Endothelial cell (in vitro differentiated cells): Measurements from ENCODE around the gene FDXACB1. TPM values are rescaled to one million over a fixed set of nuclear protein-coding genes. Genes with fewer than 3 reads are reported as not detected.
A peak's percentile ranks its signal among the peaks of the same experiment; 100 is the strongest.

Experiments
- DNase-seq: peaks from one replicate; pipeline ENCODE4 v3.0.0; 2021; ENCODE audit warnings: low spot score
- H3K27ac Mint-ChIP-seq: one replicate; pipeline ENCODE4 v1.8.0; 2021; ENCODE audit warnings: mixed read lengths, inconsistent platforms; ENCODE audit not compliant: unreplicated experiment
- H3K27me3 Mint-ChIP-seq: one replicate; pipeline ENCODE4 v1.8.0; 2021; ENCODE audit warnings: mild to moderate bottlenecking, moderate library complexity, mixed read lengths, inconsistent platforms; ENCODE audit not compliant: unreplicated experiment
- H3K36me3 Mint-ChIP-seq: one replicate; pipeline ENCODE4 v1.8.0; 2021; ENCODE audit warnings: mild to moderate bottlenecking, low read depth, mixed read lengths, inconsistent platforms; ENCODE audit not compliant: unreplicated experiment
- H3K4me1 Mint-ChIP-seq: one replicate; pipeline ENCODE4 v1.8.0; 2021; ENCODE audit warnings: mild to moderate bottlenecking, mixed read lengths, inconsistent platforms; ENCODE audit not compliant: unreplicated experiment
- H3K4me3 Mint-ChIP-seq: one replicate; pipeline ENCODE4 v1.8.0; 2021; ENCODE audit warnings: mild to moderate bottlenecking, mixed read lengths, inconsistent platforms; ENCODE audit not compliant: unreplicated experiment
- H3K9me3 Mint-ChIP-seq: one replicate; pipeline ENCODE4 v1.8.0; 2021; ENCODE audit warnings: mixed read lengths, inconsistent platforms; ENCODE audit not compliant: unreplicated experiment
- CTCF ChIP-seq: fragments of 200-600 bp; sonication (generic); IDR thresholded peaks from one replicate; pipeline ENCODE4 v1.5.0; 2021; ENCODE audit warnings: antibody characterized with exemption; ENCODE audit not compliant: unreplicated experiment
- total RNA-seq: library from RNA; stranded (reverse); fragmentation: NEBNext Ultra II Directional; extraction: Animal tissue kit (Norgen Biotek cat#: 25700); gene quantifications from one replicate; pipeline ENCODE4 v1.2.1, GENCODE V29; 2021; ENCODE audit not compliant: unreplicated experiment

Gene FDXACB1
- total RNA-seq, 1 donor from 2014 or later = 1.4 TPM

GRCh38 chr11:111870886-111871692 lies 7.9 kb downstream of the FDXACB1 start, which contains the start of gene ALG9:
Gene ALG9 (minus strand): TSS chr11:111871581. CDS start chr11:111871482, 99 bp downstream.
- Mint-ChIP-seq H3K27ac (peak within 1 kb of the TSS; percentile 53), H3K4me3 (peak within 1 kb of the TSS; percentile 97), H3K36me3 (peaks cover 17% of the 10 kb centered on the region), H3K9me3 (no peaks in the 10 kb centered on the region), H3K27me3 (peaks cover 2% of the 10 kb centered on the region), H3K4me1 (peaks cover 5% of the 10 kb centered on the region)
- peak; percentile 75 for DNase-seq
- peak; percentile 38 for TF ChIP-seq CTCF

GRCh38 chr11:111870522-111870885 lies 8.5 kb downstream of the FDXACB1 start:
- Mint-ChIP-seq H3K4me1 (peaks cover 5% of the 10 kb centered on the region), H3K27me3 (peaks cover 2% of the 10 kb centered on the region), H3K4me3 (peak overlapping the region; percentile 97), H3K36me3 (peaks cover 17% of the 10 kb centered on the region), H3K9me3 (no peaks in the 10 kb centered on the region), H3K27ac (no peak overlapping the region)
- TF ChIP-seq CTCF = no peak
- DNase-seq = no peak

GRCh38 chr11:111870113-111870512 lies 8.9 kb downstream of the FDXACB1 start:
- Mint-ChIP-seq H3K36me3 (peaks cover 17% of the 10 kb centered on the region), H3K4me3 (no peak overlapping the region), H3K27me3 (peaks cover 2% of the 10 kb centered on the region), H3K9me3 (no peaks in the 10 kb centered on the region), H3K4me1 (peaks cover 5% of the 10 kb centered on the region), H3K27ac (no peak overlapping the region)
- no peak for TF ChIP-seq CTCF
- DNase-seq = no peak

GRCh38 chr11:111860257-111860656 lies 18.7 kb downstream of the FDXACB1 start:
- DNase-seq = no peak
- no peaks in the 10 kb centered on the region for H3K4me1 Mint-ChIP-seq
- no peaks in the 10 kb centered on the region for H3K27me3 Mint-ChIP-seq
- no peak for TF ChIP-seq CTCF
- H3K4me3 Mint-ChIP-seq = no peak overlapping the region
- no peak overlapping the region for H3K27ac Mint-ChIP-seq
- no peaks in the 10 kb centered on the region for H3K9me3 Mint-ChIP-seq
- H3K36me3 Mint-ChIP-seq = peaks cover 6% of the 10 kb centered on the region

GRCh38 chr11:111855506-111855905 lies 23.5 kb downstream of the FDXACB1 start:
- H3K4me3 Mint-ChIP-seq = no peak overlapping the region
- no peaks in the 10 kb centered on the region for H3K4me1 Mint-ChIP-seq
- no peak overlapping the region for H3K27ac Mint-ChIP-seq
- no peak for DNase-seq
- H3K36me3 Mint-ChIP-seq = peaks cover 12% of the 10 kb centered on the region
- no peaks in the 10 kb centered on the region for H3K27me3 Mint-ChIP-seq
- no peaks in the 10 kb centered on the region for H3K9me3 Mint-ChIP-seq
- no peak for TF ChIP-seq CTCF
